IgD-negative memory B cell (primary cell): ENCODE measurements around the gene RAD51B. TPM values are rescaled to one million over a fixed set of nuclear protein-coding genes. Genes with fewer than 3 reads are reported as not detected.
"Not testable (repeated sequence)": the region's sequence is repeated elsewhere in the genome, so short reads cannot be mapped to it uniquely, and the experiment has no call there.

Experiments
- H3K27ac Mint-ChIP-seq, 3 donors: one replicate each; pipeline ENCODE4 v1.8.0; 2020 to 2022; ENCODE audit warnings: mild to moderate bottlenecking in 3 of 3, mixed read lengths in 3 of 3, moderate library complexity in 1 of 3
- H3K27me3 Mint-ChIP-seq: one replicate; pipeline ENCODE4 v1.8.0; 2021; ENCODE audit warnings: mixed read lengths
- H3K36me3 Mint-ChIP-seq: one replicate; pipeline ENCODE4 v1.8.0; 2020; ENCODE audit warnings: mild to moderate bottlenecking, mixed read lengths
- H3K4me1 Mint-ChIP-seq, 3 donors: one replicate each; pipeline ENCODE4 v1.8.0; 2020 to 2022; ENCODE audit warnings: mixed read lengths in 3 of 3, mild to moderate bottlenecking in 1 of 3
- H3K4me3 Mint-ChIP-seq, 4 donors: one replicate each; pipeline ENCODE4 v1.8.0; 2020 to 2022; ENCODE audit warnings: mild to moderate bottlenecking in 4 of 4, mixed read lengths in 4 of 4, moderate library complexity in 3 of 4
- H3K9me3 Mint-ChIP-seq, 3 donors: one replicate each; pipeline ENCODE4 v1.8.0; 2020 to 2021; ENCODE audit warnings: mixed read lengths in 3 of 3, mild to moderate bottlenecking in 1 of 3
- polyA plus RNA-seq: library from polyadenylated mRNA; unstranded; fragments of 300-500 nt; fragmentation: Illumina TruSeq; gene quantifications from one replicate; pipeline ENCODE4 v1.2.3, GENCODE V29; 2021

Gene RAD51B
- polyA plus RNA-seq, 1 donor from 2014 or later: 24.9 TPM

DNA sequence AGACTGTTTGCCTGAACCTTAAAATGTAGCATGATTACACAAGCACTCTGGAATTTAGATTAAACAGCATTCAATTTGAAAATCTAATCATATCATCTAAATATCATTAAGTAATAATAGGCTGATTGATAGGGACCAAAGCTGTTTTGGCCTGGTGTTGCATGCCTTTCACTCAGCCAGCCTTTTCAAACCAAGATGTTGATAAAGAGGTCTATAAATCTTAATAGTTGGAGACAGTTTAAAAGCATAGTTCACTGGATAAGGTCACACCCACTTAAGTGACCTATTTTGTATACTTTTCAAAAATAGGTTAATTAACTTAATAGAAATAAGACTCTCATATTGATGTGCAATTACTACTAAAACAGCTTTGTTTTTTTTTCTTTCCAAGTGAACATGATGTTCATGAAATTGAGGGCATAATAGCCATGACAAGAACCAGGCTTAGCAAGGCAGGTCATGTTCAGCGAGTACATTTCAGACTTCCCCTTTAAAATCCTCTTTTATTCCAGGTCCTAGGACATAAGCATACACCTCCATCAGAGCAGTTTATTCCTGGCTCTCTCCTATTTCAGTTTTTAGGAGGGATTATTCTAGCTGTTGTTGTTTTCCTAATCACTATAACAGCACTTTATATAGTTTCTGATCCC is 349.0 kb downstream of the RAD51B start:
- Mint-ChIP-seq H3K9me3 (no peaks in the 10 kb centered on the region), H3K4me3 (no peak overlapping the region), H3K4me1 (no peaks in the 10 kb centered on the region), H3K36me3 (peaks cover 8% of the 10 kb centered on the region), H3K27me3 (no peaks in the 10 kb centered on the region), H3K27ac (no peak overlapping the region)

- H3K4me3 Mint-ChIP-seq: no peak overlapping the region
- H3K27ac Mint-ChIP-seq: no peak overlapping the region
- H3K4me1 Mint-ChIP-seq: no peaks in the 10 kb centered on the region
- no peaks in the 10 kb centered on the region for H3K27me3 Mint-ChIP-seq
- H3K9me3 Mint-ChIP-seq: no peaks in the 10 kb centered on the region
- H3K36me3 Mint-ChIP-seq: peaks cover 11% of the 10 kb centered on the region
Observed at GRCh38 chr14:68172216-68172615, 352.6 kb downstream of the RAD51B start.

DNA sequence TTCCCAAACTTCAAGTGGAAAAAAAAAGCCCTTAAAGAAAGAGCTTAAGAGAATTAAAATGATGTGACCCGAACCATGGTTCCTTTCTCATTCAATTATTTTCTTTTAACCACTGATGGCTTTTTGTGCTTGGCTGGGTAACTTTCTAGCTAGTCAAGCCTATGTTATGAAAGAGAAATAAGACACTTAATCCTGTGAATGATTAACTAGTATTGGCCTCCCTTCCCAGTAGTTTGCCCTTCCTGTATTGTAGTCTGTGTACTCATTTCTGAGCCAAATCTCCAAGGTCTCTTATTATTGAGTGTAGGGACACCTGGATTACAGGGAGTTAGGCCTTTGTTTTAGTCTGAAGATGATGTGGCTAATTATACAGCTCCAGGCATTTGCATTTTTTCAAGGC is 353.0 kb downstream of the RAD51B start:
- Mint-ChIP-seq H3K36me3 (peaks cover 13% of the 10 kb centered on the region), H3K9me3 (no peaks in the 10 kb centered on the region), H3K4me3 (no peak overlapping the region), H3K27me3 (no peaks in the 10 kb centered on the region), H3K4me1 (no peaks in the 10 kb centered on the region), H3K27ac (no peak overlapping the region)

- peaks cover 13% of the 10 kb centered on the region for H3K36me3 Mint-ChIP-seq
- H3K4me1 Mint-ChIP-seq: no peaks in the 10 kb centered on the region
- H3K4me3 Mint-ChIP-seq: no peak overlapping the region
- no peaks in the 10 kb centered on the region for H3K9me3 Mint-ChIP-seq
- no peak overlapping the region for H3K27ac Mint-ChIP-seq
- no peaks in the 10 kb centered on the region for H3K27me3 Mint-ChIP-seq
Observed at GRCh38 chr14:68173227-68173972, 353.8 kb downstream of the RAD51B start.

DNA sequence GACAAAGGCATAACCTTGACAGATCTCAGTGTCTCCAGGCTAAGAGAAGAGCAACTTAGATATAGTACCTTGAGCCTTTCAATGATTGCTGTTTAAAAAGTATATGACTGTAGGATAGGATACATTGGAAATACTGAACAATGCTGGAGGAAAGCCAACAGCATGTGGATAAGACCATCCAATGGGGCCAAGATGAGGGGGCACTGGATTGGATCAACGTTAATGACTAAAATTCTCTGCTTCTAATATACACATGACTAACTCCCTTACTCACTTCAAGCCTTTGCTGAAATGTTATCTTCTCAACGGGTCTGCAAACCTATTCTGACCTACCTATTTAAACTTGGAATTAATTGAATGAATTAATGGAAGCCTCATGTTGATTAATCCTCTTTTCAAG is 354.9 kb downstream of the RAD51B start:
- Mint-ChIP-seq H3K4me3 (no peak overlapping the region), H3K9me3 (no peaks in the 10 kb centered on the region), H3K36me3 (peaks cover 13% of the 10 kb centered on the region), H3K4me1 (no peaks in the 10 kb centered on the region), H3K27ac (no peak overlapping the region), H3K27me3 (no peaks in the 10 kb centered on the region)

DNA sequence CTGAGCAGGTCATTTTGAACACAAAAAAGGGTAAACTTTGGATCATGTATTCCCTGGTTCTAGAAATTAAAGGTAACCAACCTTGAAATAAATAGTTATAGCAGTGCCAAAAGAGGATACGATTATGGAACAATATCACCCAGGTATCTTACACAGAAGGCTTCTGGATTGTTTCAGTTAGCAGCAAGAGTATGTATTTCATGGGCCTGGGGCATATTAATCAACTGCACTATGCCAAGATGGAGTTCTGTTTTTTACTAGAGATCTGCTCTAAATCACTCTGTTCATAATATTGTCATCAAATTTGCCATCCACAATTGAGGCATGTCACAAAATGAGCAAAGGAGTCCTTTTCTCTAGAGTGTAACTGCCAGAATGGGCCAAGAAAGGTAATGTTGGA is 357.1 kb downstream of the RAD51B start:
- H3K27me3 Mint-ChIP-seq: no peaks in the 10 kb centered on the region
- H3K36me3 Mint-ChIP-seq: peaks cover 13% of the 10 kb centered on the region
- no peak overlapping the region for H3K4me3 Mint-ChIP-seq
- H3K4me1 Mint-ChIP-seq: peaks cover 2 to 15% (median 8%) of the 10 kb centered on the region in 3 donors
- no peak overlapping the region for H3K27ac Mint-ChIP-seq
- H3K9me3 Mint-ChIP-seq: no peaks in the 10 kb centered on the region

GRCh38 chr14:68177728-68178127 is 358.1 kb downstream of the RAD51B start:
- Mint-ChIP-seq H3K27me3 (no peaks in the 10 kb centered on the region), H3K9me3 (no peaks in the 10 kb centered on the region), H3K27ac (no peak overlapping the region), H3K4me1 (peaks cover 2 to 24% (median 18%) of the 10 kb centered on the region in 3 donors), H3K36me3 (peaks cover 8% of the 10 kb centered on the region), H3K4me3 (no peak overlapping the region)

DNA sequence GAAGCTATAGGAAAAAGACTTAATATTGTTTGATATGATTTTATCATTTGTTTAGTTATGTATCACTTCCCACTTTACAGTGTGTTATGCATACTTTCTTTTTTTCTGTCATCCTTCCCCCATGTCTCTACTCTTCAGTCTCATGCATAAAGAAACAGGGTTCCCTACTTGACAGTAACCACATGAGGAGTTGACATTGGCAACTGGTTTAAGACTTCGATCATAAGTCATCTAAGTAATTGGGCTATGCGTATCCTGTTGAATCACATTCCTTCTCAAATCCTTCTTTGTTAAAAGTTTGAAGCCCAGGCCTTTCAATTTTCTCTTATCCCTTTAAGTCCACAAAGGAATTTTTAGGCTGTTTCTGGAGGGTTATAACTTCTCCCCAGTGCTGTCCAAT is 358.7 kb downstream of the RAD51B start:
- Mint-ChIP-seq H3K27ac (no peak overlapping the region), H3K4me3 (no peak overlapping the region), H3K36me3 (peaks cover 9% of the 10 kb centered on the region), H3K9me3 (no peaks in the 10 kb centered on the region), H3K27me3 (no peaks in the 10 kb centered on the region), H3K4me1 (peaks cover 5 to 27% (median 21%) of the 10 kb centered on the region in 3 donors)

GRCh38 chr14:68181519-68182326 is 362.1 kb downstream of the RAD51B start:
- Mint-ChIP-seq H3K4me1 (peaks cover 5 to 27% (median 21%) of the 10 kb centered on the region in 3 donors), H3K27me3 (no peaks in the 10 kb centered on the region), H3K4me3 (peak overlapping the region in 1 of 4 donors; percentile 28), H3K36me3 (peaks cover 3% of the 10 kb centered on the region), H3K27ac (no peak overlapping the region), H3K9me3 (peaks cover 0 to 4% (median 2%) of the 10 kb centered on the region in 3 donors)

DNA sequence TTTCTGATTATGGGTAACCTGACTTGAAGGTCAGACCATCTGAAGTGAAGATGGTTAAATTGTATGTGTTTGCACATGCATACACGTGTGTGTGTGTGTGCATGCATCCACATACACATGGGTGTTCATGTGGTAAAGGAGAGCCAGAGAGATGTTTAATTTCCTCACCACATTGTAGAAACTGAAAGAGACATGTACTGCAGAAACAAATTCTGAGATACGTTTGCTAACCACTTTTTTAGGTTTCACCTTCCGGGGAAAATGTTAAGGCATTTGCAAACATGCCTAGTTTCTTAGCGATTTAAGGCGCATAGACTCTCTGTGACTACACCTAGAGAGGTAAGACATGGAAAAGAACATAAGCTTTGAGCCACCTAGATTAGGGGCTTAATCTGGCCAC is 362.9 kb downstream of the RAD51B start:
- H3K36me3 Mint-ChIP-seq: peaks cover 1% of the 10 kb centered on the region
- H3K27ac Mint-ChIP-seq: no peak overlapping the region
- peaks cover 5 to 27% (median 21%) of the 10 kb centered on the region in 3 donors for H3K4me1 Mint-ChIP-seq
- H3K9me3 Mint-ChIP-seq: peaks cover 0 to 4% (median 2%) of the 10 kb centered on the region in 3 donors
- H3K4me3 Mint-ChIP-seq: no peak overlapping the region
- H3K27me3 Mint-ChIP-seq: no peaks in the 10 kb centered on the region

GRCh38 chr14:68186500-68187276 is 367.1 kb downstream of the RAD51B start:
- not testable (repeated sequence) for H3K4me3 Mint-ChIP-seq, H3K27ac Mint-ChIP-seq, H3K27me3 Mint-ChIP-seq, H3K9me3 Mint-ChIP-seq, H3K36me3 Mint-ChIP-seq
- H3K4me1 Mint-ChIP-seq: peaks cover 3 to 13% (median 12%) of the 10 kb centered on the region in 3 donors

DNA sequence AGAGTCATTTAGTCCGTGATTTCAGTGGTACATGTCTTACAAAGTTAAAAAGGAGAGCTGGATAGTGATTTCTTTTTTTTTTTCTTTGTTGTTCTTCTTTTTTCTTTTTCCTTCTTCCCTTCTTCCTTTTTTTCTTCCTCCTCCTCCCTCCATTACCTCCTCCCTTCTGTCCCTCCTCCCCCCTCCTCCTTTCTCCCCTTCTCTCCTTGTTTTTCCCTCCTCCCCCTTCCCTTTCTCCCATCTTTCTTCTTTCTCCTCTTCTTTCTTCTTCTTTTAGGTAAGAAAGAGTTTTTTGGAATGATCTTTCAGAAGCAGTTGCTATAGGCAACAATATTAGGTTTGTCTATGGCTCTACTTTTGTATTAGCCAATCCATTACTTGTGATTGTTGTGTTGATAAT is 368.6 kb downstream of the RAD51B start:
- Mint-ChIP-seq H3K36me3 (no peaks in the 10 kb centered on the region), H3K27ac (no peak overlapping the region), H3K4me1 (no peaks in the 10 kb centered on the region), H3K9me3 (peaks cover 0 to 4% (median 2%) of the 10 kb centered on the region in 3 donors), H3K4me3 (no peak overlapping the region), H3K27me3 (no peaks in the 10 kb centered on the region)

- H3K27me3 Mint-ChIP-seq: no peaks in the 10 kb centered on the region
- no peaks in the 10 kb centered on the region for H3K36me3 Mint-ChIP-seq
- H3K4me3 Mint-ChIP-seq: no peak overlapping the region
- peaks cover 0 to 4% (median 2%) of the 10 kb centered on the region in 3 donors for H3K9me3 Mint-ChIP-seq
- H3K27ac Mint-ChIP-seq: no peak overlapping the region
- H3K4me1 Mint-ChIP-seq: no peaks in the 10 kb centered on the region
Observed at GRCh38 chr14:68190032-68190431, 370.5 kb downstream of the RAD51B start.

GRCh38 chr14:68191567-68192321 is 372.2 kb downstream of the RAD51B start:
- Mint-ChIP-seq H3K9me3 (no peaks in the 10 kb centered on the region), H3K27ac (no peak overlapping the region), H3K36me3 (no peaks in the 10 kb centered on the region), H3K4me1 (no peaks in the 10 kb centered on the region), H3K27me3 (no peaks in the 10 kb centered on the region), H3K4me3 (no peak overlapping the region)
